GOT3 (cell line): ENCODE measurements around the gene FOXL1.

Experiments
- DNase-seq: peaks from one replicate; lab custom pipeline; 2025; ENCODE audit warnings: mixed read lengths; lab: John Stamatoyannopoulos, UW

FOXL1 gene

DNA sequence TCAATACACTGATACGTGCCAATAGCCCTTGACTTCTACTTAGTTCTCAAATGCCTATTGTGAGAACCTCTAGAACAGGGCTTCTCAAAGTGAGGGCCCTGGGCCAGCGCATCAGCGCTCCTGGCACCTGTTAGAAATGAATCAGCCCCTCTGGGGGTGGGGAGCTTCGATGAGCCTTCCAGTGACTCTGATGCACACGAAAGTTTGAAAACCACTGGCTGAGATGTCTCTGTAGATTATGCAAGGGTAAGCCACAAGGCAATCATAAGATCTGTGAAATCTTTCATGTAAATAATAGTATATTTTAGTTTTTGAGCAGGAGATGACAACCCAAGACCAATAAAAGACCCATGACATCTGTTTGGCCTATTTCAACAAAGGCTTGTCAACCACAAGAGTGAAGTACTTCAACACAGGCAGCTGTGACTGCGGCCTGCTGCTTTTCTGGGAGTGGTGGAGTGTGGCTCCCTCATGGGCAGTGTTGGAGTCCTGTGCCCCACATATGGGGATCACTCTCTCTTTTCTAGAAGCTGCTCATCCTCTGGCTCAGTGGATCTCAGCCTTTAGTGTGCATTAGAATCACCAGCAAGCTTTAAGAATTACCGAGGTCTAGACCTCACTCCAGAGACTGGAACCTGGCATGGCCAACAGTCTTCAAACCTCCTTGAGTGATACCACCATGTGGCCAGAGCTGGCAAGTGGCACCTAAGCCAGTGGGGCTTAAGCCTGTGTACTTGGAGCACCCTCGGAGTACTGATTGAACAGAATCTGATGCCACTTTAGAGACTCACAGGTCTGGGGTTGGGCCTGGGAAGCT, 29.1 kb upstream of the FOXL1 start:
- no peak for DNase-seq

DNA sequence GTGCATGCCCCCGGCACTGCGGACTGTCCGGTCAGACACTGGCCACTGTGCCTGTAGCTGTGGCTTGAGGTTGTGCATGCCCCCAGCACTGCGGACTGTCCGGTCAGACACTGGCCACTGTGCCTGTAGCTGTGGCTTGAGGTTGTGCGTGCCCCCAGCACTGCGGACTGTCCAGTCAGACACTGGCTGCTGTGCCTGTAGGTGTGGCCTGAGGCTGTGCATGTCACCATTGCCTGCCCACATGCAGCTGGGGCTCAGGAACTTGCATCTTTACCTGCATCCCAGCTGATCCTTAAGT, 28.5 kb upstream of the FOXL1 start:
- DNase-seq: no peak

DNA sequence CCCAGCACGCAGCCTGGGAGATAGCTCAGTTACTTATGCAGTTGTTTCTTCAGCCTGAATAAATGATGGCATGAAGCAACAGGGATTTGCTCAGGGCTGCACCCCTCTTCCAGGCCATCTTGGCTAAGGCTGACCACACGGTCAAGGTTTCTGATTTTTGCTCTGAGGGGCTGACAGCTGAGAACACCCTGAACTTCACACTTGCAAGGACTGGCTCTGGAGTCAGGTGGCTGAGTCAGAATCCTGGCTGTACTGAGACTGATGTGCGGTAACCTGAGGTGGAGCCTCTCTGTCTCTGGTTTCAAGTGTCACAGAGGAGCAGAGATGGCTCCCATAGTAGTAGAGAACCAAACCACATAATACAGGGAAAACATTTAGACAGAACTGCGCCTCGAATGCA, 28.1 kb upstream of the FOXL1 start:
- DNase-seq: no peak

DNA sequence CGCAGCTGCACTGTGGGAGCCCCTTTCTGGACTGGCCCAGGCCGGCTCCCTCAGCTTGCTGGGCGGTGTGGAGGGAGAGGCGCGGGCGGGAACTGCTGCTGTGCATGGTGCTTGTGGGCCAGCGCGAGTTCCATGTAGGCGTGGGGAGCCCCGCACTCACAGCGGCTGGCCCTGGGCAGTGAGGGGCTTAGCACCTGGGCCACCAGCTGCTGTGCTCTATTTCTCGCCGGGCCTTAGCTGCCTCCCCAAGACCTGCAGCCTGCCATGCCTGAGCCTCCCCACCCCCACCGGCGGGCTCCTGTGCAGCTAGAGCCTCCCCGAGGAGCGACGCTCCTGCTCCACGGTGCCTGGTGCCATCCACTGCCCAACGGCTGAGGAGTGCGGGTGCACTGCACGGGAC, 25.0 kb upstream of the FOXL1 start:
- DNase-seq: no peak

DNA sequence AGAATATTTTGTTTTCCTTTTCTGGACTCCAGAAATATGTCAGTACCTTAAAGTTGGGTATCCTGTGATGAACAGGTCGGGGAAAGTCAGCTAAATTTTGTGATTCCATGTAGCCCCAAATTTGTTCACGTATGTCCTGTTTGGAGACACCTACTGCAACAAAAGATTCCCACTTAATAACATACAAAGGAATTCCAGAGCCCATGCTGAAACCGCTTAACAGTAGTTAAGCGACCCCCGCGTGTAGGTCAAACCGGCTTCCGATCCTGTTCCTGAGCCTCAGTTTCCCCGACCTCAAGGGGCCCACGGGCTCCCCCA, 23.8 kb upstream of the FOXL1 start:
- DNase-seq: no peak

DNA sequence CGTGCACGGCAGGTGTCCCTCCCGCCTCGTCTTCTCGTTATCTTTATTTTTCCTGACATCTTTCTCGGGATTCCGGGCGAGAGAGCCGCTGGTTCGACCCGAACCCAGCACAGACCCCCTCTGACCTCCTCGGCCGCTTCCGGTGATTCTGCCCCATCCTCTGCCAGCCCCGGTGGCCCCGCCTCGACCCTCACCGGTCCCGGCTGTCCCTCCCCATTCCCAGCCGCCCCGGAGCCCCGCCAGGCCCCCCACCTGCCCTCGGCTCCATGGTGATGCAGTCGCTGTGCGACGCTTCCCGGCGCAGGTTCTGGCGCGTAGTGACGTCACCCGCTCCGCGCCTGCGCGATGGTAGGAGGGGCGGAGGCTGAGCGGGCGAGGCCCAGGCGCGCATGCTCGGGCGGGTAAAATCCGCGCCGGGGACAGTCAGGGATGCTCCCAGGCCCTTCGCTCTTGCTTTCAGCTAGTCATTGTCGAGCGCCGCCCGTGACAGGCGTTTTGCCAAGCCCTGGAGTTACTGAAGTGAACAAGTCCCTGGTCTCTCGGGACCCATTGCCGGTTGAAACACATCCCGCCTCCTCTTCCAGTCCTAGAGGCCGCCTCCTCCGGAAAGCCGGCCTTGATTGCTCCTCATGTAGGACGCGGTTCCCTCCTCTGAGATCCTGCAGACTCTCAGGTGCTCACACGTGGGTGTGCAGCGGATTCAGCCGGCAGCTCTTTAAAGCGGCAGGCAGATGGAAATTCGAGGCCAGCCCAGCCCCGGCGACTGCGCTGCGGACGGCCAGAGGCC, 23.2 kb upstream of the FOXL1 start, which contains the start of gene MTHFSD:
MTHFSD (minus strand) TSS at position 319 of the 787 bp plus-strand sequence; CDS start at position 268, 51 bp downstream.
- peak; percentile 83 for DNase-seq

DNA sequence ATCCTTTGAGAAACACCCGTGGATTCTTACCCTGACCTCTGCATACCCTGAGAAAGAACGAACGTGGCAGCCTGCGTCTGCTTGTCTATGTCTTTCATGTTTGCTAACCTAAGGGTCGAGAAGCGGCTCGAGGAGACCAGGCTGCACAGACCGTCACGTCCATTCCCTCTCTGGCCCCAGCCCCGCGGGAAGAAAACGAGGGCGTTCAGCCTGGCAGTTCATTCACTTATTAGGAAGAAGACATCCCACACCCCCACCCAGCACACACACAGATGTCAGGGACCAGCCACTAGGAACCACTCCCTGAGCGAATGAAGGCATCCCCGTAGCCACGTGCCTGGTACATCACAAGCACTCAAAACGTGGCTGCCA, 22.7 kb upstream of the FOXL1 start:
- no peak for DNase-seq

DNA sequence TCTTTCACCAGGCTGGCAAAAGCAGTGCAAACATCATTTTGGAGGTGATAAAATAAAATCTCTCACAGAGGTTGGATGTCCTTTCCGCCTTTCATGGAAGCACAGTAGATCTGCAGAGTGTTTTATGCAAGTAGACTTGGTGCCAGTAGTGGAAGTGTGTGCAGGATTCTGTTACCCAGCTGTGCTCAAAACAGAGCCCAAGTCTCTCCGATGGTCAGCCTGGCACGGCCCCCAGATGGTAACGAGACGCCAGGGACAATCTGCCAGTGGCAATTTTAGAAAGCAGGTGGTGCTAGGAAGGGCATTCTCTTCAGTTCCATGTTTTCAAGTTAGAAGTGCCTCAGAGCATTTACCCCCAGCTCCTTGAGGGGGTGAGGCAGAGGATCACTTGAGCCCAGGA, 21.8 kb upstream of the FOXL1 start:
- no peak for DNase-seq

DNA sequence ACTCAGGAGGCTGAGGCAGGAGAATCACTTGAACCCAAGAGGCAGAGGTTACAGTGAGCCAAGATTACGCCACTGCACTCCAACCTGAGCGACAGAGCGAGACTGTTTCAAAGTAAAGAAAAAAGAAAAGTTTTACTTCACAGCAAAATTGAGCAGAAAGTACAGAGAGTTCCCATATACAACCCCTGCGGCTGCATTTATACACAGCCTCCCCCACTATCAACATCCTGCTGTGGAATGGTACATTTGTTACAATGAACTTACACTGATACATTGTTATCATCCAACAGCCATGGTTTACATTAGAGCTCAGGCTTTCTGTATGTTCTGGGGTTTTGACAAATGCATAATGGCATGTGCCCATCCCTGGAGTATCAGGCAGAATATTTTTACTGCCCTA, 20.8 kb upstream of the FOXL1 start:
- no peak for DNase-seq

DNA sequence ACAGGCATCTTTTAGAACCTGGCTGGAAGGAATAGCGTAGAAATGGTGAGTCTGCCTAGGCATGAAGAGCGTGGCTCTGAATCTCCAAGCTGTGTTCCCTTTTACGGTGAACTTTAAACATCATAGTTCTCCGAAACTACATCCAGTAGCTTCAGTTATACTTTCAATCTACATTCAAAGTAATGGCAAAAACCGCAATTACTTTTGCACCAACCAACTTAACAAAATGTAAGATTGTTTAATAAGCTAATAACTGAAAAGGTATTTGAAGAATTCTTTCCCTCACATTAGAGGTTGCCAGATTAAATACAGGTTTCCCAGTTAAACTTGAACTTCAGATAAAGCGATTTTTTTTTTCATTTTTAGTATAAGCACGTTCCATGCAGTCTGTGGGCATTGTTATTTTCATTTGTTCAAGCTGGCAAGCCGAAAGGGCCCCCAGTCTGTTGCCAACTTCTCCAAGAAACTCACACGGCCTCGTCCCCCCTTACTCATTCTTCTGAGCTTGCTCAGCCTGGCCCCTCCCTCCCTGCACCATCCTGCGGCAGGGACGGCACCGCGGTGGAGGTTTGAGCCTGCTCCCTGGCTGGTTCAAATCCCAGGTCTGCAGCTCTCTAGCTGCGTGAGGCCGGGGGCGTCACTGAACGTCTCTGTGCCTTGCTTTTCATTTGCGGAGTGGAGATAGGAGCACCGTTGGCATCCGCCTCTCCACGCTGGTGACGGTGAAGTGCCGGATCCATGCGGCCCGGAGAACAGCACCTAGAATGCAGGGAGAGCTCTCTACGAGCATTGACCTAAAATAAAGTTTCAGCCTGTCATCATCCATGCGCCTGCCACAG, 19.8 kb upstream of the FOXL1 start:
- DNase-seq: no peak

DNA sequence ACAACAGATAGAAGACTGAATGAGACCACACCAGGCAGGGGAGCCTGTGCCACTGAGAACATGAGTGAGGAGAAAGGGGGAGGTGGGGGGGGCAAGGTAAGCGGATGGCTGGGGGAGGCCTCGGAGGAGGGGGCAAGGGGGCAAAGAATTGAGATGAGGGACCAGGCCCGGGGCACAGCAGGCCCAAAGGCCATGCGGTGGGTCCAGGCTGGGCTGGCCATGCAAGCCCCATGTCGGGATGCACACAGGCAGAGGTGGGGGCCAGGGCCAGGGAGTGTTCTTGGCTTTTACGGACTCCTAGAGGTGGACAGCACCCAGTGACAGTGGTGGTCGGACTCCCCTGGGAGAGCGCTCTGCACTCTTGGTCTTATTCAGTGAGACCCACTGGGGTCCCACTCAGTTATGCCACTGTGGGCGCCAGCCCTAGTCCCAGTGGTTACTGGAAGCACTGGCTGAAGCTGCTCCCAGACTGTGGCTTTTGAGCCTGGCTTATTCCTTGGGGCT, 18.5 kb upstream of the FOXL1 start:
- no peak for DNase-seq

DNA sequence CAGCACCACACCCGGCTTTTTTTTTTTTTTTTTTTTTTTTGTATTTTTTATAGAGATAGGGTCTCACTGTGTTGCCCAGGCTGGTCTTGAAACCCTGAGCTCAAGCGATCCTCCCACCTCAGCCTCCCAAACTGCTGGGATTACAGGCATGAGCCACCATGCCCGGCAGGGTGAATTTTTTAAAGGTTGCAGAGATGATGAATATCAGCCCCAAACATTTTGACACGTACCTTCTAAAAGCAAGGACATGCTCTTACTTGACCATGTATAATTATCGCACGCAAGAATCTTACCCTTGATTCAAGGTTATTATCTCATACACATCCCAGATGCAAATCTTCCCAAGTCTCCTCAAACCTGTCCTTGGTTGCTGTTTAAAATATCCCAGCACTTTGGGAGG, 16.0 kb upstream of the FOXL1 start:
- no peak for DNase-seq

DNA sequence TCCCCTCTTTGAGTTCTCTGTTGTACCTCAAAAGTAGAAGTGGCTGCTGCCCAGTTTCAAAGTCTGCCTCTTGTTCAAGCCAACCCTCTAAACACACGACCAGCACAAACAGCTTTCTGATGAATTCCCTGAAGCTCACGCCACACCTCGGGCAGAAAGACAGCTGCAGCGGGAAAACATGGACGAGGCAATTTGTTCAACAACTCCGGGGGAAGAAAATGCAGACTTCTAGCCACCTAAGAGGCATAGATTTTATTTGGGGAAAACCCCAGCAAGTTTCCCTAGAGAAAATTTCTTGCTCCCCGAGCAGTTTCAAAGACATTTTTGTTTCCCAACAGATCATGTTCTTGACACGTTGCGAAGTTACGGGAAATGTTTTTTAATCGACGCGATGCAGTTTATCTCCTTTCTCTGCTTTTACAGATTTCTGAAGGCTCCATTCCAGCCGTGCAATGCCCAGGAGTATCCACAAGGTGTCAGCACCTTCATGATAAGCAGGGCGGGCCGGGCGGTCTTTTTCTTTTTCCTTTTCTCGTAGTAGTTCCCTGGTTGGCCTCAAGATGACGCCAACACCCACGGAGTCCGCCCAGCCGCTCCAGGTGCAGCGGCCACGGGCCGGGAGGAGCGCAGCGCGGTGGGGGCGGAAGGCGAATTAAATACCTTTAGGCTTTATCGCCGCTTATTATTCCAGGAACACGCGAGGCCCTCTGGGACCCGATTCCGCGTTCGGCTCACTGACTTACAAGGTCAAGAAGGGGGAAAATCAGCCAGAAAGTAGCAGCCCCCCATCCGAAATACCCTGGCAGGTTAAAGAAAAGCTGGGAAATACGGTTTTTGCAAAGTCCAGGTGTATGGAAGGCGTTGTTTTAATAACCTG, 14.6 kb upstream of the FOXL1 start:
- DNase-seq: peak; percentile 59

DNA sequence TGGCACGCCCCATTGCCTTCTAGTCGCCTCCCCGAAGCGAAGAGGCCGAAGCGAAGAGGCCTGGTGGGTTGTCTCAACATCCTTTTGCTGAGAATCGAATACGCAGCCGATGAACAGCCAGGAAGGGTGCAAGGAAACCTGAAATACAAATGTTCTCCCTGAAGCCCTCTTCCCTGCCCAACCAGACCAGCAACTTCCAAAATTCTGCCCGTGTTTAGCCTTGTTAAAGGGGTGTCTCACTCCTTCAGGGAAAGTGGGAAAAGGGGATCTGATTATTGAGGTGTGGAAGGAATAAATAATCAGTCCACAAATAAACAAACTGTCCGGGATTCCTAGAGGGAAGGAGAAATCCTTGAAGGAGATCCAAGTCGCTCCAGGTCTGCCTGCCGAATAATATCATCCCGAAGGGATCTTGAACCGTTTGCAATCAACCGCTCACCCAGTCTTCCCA, 13.1 kb upstream of the FOXL1 start:
- no peak for DNase-seq

DNA sequence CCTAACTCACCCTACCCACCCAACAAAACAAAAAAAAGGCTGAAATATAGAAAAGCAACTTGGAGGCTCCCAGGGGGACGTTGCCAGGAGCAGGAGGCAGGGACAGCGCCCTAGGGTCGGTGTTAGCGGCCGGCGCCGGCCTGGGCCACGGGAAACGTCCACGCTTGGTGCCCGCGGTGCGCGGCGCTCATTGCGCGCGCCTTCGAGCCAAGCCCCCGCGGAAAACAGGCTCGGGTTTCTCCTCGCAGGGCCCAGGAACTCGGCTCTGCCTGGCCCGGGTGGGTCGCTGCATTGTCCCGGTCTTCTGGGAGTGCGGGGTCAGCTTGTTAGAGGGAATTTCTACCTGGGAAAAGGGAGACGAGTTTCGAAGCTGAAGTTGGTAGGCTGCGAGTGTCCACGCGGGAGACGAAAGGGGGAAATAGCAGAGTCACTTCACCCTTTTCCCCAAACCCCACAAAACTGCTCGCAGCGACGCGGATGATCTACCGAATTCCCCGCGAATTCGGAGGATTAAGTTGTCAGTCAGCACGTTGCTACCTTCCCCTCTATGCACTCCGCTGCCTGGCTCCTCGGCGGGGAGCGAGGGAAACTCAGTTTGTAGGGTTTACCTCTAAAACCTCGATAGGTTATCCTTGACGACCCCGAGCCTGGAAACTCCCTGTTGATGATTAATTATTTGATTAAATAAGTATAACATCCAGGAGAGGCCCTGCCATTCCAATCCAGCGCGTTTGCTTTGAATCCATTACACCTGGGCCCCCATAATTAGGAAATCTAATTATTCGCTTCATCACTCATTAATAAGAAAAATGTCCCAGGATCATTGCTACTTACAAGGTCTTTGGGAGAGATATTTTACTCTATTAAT, 12.5 kb upstream of the FOXL1 start:
- no peak for DNase-seq

DNA sequence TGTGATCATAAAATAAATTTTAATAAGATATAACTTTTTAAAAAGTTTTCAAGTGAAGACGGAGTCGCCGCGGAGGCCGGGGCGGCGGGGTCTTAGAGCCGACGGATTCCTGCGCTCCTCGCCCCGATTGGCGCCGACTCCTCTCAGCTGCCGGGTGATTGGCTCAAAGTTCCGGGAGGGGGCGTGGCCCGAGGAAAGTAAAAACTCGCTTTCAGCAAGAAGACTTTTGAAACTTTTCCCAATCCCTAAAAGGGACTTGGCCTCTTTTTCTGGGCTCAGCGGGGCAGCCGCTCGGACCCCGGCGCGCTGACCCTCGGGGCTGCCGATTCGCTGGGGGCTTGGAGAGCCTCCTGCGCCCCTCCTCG, 11.8 kb upstream of the FOXL1 start, which contains the start of gene FOXC2:
FOXC2 (plus strand) TSS at position 229 of the 365 bp plus-strand sequence. CDS start 507 bp downstream, outside the sequence.
- peak; percentile 76 for DNase-seq

DNA sequence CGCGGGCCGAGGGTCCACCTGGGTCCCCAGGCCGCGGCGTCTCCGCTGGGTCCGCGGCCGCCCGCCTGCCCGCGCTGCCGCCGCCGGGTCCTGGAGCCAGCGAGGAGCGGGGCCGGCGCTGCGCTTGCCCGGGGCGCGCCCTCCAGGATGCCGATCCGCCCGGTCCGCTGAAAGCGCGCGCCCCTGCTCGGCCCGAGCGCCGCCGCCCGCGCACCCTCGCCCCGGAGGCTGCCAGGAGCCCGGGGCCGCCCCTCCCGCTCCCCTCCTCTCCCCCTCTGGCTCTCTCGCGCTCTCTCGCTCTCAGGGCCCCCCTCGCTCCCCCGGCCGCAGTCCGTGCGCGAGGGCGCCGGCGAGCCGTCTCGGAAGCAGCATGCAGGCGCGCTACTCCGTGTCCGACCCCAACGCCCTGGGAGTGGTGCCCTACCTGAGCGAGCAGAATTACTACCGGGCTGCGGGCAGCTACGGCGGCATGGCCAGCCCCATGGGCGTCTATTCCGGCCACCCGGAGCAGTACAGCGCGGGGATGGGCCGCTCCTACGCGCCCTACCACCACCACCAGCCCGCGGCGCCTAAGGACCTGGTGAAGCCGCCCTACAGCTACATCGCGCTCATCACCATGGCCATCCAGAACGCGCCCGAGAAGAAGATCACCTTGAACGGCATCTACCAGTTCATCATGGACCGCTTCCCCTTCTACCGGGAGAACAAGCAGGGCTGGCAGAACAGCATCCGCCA, 11.2 kb upstream of the FOXL1 start:
- no peak for DNase-seq

DNA sequence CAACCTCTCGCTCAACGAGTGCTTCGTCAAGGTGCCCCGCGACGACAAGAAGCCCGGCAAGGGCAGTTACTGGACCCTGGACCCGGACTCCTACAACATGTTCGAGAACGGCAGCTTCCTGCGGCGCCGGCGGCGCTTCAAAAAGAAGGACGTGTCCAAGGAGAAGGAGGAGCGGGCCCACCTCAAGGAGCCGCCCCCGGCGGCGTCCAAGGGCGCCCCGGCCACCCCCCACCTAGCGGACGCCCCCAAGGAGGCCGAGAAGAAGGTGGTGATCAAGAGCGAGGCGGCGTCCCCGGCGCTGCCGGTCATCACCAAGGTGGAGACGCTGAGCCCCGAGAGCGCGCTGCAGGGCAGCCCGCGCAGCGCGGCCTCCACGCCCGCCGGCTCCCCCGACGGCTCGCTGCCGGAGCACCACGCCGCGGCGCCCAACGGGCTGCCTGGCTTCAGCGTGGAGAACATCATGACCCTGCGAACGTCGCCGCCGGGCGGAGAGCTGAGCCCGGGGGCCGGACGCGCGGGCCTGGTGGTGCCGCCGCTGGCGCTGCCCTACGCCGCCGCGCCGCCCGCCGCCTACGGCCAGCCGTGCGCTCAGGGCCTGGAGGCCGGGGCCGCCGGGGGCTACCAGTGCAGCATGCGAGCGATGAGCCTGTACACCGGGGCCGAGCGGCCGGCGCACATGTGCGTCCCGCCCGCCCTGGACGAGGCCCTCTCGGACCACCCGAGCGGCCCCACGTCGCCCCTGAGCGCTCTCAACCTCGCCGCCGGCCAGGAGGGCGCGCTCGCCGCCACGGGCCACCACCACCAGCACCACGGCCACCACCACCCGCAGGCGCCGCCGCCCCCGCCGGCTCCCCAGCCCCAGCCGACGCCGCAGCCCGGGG, 10.4 kb upstream of the FOXL1 start:
- DNase-seq: no peak
